HG03196 (cell line): ENCODE measurements around the gene STK4.

Experiments
- ATAC-seq: cut with Tn5 transposase; IDR thresholded peaks from one replicate; pipeline ENCODE4 v1.9.1; 2021; ENCODE audit not compliant: unreplicated experiment

Gene STK4

GRCh38 chr20:45082468-45082867 lies 116.2 kb downstream of the STK4 start:
- ATAC-seq = no peak

GRCh38 chr20:45083127-45083526 lies 116.8 kb downstream of the STK4 start:
- no peak for ATAC-seq

- no peak for ATAC-seq
These were observed 119.0 kb downstream of the STK4 start for GRCh38 chr20:45085289-45085688.

- ATAC-seq = no peak
These were observed 119.6 kb downstream of the STK4 start for GRCh38 chr20:45085867-45086266.

- no peak for ATAC-seq
These were observed 120.9 kb downstream of the STK4 start for GRCh38 chr20:45087097-45087790.

DNA sequence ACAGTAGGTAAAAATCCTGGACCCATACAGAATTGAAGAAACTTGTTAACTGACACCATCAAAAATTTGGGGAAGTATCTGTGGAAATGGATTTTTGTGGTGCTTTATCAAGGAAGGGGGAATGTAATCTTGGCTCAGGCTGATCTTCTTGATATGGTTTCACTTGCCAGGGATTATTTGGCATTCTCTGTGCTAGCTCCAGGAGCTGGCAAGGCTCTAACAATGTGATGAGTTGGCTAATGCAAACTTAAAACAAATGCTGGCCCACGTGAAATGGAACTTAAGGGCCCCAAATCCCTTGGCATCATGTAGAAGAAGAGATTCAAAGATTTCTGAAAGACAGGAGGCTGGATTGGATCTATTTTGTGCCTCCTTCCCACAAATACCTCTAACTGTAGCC lies 121.5 kb downstream of the STK4 start:
- no peak for ATAC-seq

DNA sequence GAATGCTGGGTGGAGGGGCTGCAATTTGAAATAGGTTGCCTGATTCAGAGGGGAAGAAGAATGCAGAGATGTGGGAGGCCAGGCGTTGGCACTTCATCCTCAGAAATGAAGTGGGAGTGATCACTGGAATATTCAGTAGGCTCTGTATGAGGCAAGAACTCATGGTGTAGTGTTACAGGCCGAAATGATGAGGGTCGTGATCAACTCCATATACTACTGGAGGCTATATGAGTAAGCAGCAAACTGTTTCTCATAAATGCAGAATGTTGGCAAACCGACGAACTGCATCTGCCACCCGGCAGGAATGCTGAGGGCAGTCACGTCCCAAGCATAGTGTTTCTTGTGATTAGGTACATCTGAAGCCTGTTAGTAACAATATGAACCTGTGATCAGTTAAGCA lies 121.9 kb downstream of the STK4 start:
- ATAC-seq = no peak

- no peak for ATAC-seq
These were observed 124.2 kb downstream of the STK4 start for GRCh38 chr20:45090481-45090880.

GRCh38 chr20:45091366-45091765 lies 125.1 kb downstream of the STK4 start:
- no peak for ATAC-seq

- ATAC-seq = no peak
These were observed 126.6 kb downstream of the STK4 start for GRCh38 chr20:45092898-45093297.

DNA sequence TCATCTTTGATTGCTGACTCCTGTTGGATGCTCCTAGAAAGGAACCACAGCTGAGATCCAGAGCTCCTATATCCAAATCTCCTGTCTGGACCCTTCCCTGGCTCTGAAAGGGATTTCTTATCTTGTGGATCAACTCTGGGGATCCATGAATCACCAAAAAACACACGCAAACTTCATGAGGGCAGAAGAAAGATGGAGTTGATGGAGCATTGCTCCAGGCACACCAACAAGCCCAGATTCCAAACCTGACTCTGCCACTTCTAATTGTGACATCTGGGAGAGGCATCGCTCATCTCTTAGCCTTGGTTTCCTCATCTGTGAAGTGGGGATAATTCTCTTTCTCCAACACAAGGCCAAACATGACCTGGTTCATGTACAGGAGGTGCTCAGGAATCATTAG lies 127.9 kb downstream of the STK4 start:
- no peak for ATAC-seq

- ATAC-seq = no peak
These were observed 128.7 kb downstream of the STK4 start for GRCh38 chr20:45094864-45095574.

DNA sequence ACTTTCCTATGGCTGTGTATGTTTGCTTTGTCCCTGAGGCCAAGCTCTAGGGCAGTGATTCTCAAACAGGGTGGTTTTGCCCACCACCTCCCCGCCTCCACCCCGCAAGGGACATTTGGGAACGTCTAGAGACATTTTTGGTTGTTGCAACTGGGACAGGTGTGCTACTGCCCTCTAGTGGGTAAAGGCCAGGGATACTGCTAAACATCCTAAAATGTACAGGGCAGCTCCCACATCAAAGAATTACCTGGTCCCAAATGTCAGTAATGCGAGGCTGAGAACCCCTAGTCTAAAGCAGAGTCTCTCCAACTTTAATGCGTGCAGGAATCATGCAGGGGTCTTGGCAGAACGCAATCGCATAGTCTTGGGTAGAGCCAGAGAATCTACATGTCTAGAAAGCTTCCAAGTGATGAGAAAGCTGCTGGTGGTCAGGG lies 129.5 kb downstream of the STK4 start:
- ATAC-seq = no peak

DNA sequence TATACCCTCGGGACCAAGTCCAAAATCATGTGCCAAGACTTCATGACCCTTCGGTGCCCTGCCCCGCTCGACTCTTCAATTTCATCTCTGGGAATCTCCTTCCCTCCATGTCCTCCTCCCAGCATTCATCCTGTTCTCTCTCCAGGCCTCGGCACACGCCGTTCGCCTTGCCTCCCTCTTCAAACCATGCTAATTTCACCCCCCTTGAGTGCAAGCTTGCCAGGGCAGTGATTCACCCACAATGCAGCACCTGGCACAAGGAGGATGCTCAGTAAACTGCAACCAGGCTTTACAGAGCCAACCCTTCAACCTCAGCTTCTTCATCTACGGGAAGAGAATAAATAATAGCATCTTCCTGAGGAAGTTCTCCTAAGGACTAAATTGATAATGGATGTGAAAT lies 130.5 kb downstream of the STK4 start:
- ATAC-seq = no peak

GRCh38 chr20:45097485-45098102 lies 131.3 kb downstream of the STK4 start:
- no peak for ATAC-seq

GRCh38 chr20:45098103-45098773 lies 131.9 kb downstream of the STK4 start:
- no peak for ATAC-seq

DNA sequence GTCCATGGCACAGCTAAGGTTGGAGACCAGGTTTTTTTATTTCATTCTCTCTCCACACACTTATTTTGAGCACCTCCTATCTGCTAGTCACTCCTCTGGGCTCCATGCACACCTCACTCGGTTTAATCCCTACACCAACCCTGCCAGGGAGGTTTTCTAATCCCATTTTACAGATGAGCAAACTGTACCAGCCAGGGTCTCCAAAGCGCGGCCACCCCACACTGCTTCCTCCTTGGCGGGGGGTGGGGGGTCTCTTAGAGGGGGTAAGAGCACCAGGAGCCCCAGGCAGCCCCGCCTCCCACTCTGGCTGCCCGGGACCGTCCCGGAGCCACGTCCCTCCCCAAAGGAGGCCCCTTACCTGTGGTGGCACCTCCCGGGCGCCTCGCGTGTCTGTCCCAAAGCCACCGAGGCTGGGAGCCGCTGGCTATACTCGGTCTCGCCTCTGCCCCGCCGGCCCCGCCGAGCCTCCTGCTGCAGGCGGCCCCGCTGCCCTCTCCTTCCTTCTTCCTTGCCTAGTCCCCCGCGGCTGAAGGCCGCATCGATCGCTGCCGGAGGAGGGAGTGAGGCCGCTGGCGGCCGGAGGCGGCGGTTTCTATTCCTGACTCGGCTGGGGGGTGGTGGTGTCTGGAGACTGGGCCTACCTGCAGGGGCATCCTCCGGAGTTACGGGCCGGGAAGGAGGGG lies 134.4 kb downstream of the STK4 start, which contains the start of gene KCNS1:
Gene KCNS1 (minus strand): TSS at position 565 of the 683 bp plus-strand sequence. CDS start 1,891 bp downstream, outside the sequence.
- no peak for ATAC-seq

GRCh38 chr20:45101333-45101850 lies 135.1 kb downstream of the STK4 start:
- ATAC-seq = no peak

DNA sequence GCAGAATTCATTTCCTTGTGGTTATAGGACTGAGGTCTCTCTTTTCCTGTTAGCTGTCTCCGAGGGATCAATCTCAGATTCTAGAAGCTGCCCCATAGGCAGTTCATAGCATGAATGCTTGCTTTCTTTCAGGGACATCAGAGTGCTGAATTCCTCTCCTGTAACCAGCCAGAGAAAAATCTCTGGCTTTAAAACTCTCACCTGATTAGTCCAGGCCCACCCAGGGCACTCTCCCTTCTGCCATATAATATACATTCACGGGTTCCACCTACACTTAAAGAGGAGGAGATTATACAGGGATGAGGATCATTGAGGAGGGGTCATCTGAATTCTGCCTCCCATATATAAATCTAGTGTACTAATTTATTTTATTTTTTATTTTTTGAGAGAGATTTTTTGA lies 136.8 kb downstream of the STK4 start:
- no peak for ATAC-seq

GRCh38 chr20:45104786-45105185 lies 138.5 kb downstream of the STK4 start:
- ATAC-seq = no peak

DNA sequence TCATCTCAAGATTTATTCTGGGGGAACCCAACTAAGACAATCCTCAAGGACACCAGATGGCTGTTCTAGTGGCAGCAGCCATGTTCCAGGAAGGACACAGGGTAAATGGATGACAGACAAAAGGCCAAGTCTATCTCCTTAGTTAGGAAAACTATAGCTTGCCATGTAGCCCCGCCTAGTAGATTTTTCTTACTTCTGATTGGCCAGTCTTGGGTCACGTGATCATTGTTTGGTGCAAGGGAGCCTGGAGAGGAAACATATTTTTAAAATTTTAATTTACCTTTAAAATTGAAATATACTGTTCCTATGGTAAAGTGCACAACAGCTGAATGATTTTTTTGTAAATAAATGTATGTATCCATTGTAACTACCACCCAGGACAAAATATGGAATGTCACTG lies 139.0 kb downstream of the STK4 start:
- no peak for ATAC-seq
